ENCODE data around the gene IZUMO3.
"Not testable (repeated sequence)": the region's sequence is repeated elsewhere in the genome, so short reads cannot be mapped to it uniquely, and the experiment has no call there.

IZUMO3 gene, protein sequence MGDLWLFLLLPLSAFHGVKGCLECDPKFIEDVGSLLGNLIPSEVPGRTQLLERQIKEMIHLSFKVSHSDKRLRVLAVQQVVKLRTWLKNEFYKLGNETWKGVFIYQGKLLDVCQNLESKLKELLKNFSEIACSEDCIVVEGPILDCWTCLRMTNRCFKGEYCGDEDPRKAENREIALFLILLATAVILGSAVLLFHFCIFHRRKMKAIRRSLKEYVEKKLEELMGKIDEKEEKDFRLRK

GRCh38 chr9:24545847-24546522, at the start of gene IZUMO3:
Gene IZUMO3, minus strand, starts transcription at chr9:24545897. Its CDS starts 248 bp downstream, at chr9:24545649.
- no peak for DNase-seq

GRCh38 chr9:24594234-24594850, 48.6 kb upstream of the IZUMO3 start:
- no peak for DNase-seq

GRCh38 chr9:24590432-24590831, 44.7 kb upstream of the IZUMO3 start:
- DNase-seq = no peak

DNA sequence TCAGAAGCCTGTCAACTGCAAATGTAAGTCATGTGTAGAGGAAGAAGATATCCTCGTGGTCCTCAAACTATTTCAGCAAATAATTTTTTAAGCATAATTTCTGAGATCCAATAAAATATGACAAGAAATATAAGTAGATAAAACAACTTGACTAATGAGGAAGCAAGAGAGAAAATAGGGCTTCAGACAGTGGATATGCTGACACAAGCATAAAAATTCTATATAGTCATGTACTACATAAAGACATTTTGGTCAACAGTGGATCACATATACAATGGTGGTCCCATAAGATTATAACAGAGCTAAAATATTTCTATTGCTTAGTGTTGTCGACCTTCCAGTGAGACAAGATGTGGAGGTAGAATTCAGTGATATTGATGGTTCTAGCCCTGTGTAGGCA, 42.2 kb upstream of the IZUMO3 start:
- DNase-seq = no peak

GRCh38 chr9:24582146-24583126, 36.7 kb upstream of the IZUMO3 start:
- DNase-seq = no peak

DNA sequence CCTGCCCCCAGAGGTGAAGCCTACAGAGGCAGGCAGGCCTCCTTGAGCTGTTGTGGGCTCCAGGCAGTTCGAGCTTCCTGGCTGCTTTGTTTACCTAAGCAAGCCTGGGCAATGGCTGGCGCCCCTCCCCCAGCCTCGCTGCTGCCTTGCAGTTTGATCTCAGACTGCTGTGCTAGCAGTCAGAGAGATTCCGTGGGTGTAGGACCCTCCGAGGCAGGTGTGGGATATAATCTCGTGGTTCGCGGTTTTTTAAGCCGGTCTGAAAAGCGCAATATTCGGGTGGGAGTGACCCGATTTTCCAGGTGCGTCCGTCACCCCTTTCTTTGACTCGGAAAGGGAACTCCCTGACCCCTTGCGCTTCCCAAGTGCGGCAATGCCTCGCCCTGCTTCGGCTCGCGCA, 34.3 kb upstream of the IZUMO3 start:
- not testable (repeated sequence) for DNase-seq

GRCh38 chr9:24572406-24572805, 26.7 kb upstream of the IZUMO3 start:
- no peak for DNase-seq

- DNase-seq = no peak
Measured at GRCh38 chr9:24561957-24562356, 16.3 kb upstream of the IZUMO3 start.

- no peak for DNase-seq
Measured at GRCh38 chr9:24553183-24553552, 7.5 kb upstream of the IZUMO3 start.

- no peak for DNase-seq
Measured at GRCh38 chr9:24552526-24553182, 7.0 kb upstream of the IZUMO3 start.

DNA sequence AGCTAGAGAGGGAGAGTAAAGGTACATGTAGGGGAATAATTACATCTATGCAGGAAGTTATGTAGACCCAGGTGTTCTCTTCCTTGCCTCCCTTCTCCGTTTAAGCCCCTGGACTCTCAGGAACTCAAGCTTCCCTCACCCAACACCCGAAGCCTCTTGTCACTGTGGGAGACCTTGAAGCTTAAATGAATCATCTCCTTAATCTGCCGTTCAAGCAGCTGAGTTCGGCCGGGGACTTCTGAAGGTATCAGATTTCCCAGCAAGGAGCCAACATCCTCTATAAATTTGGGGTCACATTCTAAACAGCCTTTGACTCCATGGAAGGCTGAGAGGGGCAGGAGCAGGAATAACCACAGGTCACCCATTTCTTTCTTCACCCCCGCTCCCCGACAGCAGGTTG, 412 bp downstream of the IZUMO3 start:
- DNase-seq = no peak

- DNase-seq = no peak
Measured at GRCh38 chr9:24518545-24518944, 27.2 kb downstream of the IZUMO3 start.

DNA sequence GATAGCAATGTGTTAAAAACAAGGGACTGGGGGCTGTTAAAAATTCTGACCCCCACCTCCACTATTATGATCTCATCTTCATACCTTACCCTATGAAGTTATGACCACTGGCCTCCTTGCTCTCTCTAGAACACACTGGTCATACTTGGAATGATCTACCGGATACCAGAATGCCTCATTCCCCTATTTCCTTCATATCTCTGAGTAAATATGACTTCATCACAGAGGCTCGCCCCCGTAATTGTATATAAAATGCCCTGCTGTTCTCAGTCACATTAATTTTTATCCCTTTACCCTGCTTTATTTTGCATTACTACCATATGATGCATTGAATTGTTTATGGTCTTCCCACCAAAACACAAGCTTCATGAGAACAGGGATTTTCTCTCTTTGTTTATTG, 29.2 kb downstream of the IZUMO3 start:
- no peak for DNase-seq

GRCh38 chr9:24509850-24510249, 35.8 kb downstream of the IZUMO3 start:
- DNase-seq = no peak

DNA sequence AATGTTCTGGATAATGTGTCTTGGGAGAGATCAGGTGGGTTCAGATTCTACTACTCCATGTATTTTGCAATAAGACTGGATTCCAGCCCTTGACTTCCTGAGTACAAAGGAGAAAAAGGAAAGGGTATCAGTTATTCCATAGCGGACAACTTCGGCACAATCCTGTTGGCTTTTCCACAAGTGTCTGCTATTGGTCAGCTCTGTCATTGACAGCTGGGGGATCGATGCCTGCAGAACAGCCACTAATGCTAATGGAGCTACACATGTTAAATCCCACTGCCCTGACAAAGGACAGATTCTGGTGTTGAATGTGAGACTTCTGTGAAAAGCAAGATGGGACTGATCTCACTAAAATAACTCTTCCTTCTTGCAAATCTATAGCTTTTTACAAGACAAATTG, 41.2 kb downstream of the IZUMO3 start:
- DNase-seq = no peak

- DNase-seq = no peak
Measured at GRCh38 chr9:24502206-24502937, 43.3 kb downstream of the IZUMO3 start.

DNA sequence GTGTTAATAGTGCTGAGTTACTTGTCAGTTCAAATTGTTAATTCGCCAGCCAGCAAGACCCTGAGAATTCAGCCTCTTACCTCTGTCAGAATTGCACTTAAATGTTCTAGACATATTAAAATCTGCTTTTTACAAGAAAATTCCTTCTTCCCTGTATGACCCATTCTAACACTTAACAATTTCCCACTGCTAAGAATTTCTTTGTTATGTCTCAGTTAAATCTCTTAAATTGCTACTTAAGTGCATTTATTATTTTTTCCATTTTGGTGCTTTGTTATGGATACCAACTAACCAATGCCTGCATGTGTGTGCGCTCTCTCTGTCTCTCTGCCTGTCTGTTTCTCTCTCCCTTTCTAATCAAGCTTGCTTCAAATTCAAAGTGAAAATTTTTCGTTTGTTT, 44.9 kb downstream of the IZUMO3 start:
- DNase-seq = no peak

DNA sequence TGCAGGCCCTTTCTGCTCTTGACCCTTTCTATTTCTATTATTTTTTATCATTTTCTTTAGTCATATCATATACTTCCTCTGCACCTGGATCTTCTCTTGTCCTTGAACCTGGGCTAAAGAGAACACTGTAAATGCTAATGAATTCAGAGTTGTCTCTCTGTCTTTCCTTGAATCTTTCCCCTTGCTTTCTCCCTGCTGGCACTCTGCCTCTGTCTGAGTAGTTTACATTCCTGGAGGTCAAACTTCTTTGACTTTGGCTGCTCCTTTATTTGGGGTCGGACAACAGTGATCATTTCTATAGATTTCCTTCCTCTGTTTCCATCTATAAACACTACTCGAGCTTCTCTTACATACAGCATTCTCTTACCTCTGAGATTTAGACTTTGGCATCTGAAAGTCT, 47.1 kb downstream of the IZUMO3 start:
- DNase-seq = no peak

DNA sequence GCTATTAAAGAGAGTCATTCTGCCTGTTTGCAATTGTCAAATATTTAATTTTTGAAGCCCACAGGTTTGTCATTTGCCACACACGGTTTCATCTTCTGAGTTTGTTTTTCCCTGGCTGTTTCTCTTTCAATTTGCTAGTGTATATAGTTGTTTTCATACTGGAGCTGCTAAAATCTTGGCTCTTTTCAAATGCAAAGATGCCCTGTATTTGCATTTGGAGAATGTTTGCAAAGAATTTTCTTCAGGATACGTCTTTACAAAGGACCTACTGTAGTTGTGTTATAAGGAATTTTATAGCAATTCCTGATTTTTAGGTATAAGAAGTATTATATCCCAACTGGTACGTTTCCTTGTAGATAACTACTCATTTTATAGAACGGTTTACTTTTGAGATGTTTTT, 48.0 kb downstream of the IZUMO3 start:
- no peak for DNase-seq

Measured in OCI-M1 (cell line).